ENCODE results near the gene ZSCAN29.

GRCh38 chr15:43329217-43329959 is 41.5 kb downstream of the ZSCAN29 start:
- no peak for TF ChIP-seq EGR1 (IDR thresholded peaks at IDR 0.05)
- no peak for TF ChIP-seq ZBTB7A (IDR thresholded peaks at IDR 0.05; ENCODE audit: low read depth)

Data from Ishikawa (cell line).